IPS DF 6.9 (cell line): ENCODE results near the gene CRIP1.

Experiments used
- DNase-seq: peaks from one replicate; pipeline ENCODE4 v3.0.0-alpha.2; 2013; ENCODE audit warnings: low read depth, low spot score
- H3K27ac ChIP-seq: one replicate; pipeline ENCODE4 v1.5.1; 2013; ENCODE audit warnings: low read length, control low read depth
- H3K27me3 ChIP-seq: 2 replicates; pipeline ENCODE4 v1.6.1; 2013; ENCODE audit warnings: mild to moderate bottlenecking, low read length; ENCODE audit not compliant: control insufficient read depth, insufficient read depth
- H3K36me3 ChIP-seq: 2 replicates; pipeline ENCODE4 v1.6.1; 2013; ENCODE audit warnings: low read length; ENCODE audit not compliant: control insufficient read depth, insufficient read depth
- H3K4me1 ChIP-seq: 2 replicates; pipeline ENCODE4 v1.6.1; 2013; ENCODE audit warnings: low read length; ENCODE audit not compliant: control insufficient read depth, insufficient read depth
- H3K4me3 ChIP-seq: 2 replicates; pipeline ENCODE4 v1.5.1; 2013; ENCODE audit warnings: mild to moderate bottlenecking, low read length
- H3K9me3 ChIP-seq: 2 replicates; pipeline ENCODE4 v1.6.1; 2013; ENCODE audit warnings: low read length, inconsistent platforms; ENCODE audit not compliant: control insufficient read depth, insufficient read depth
- WGBS: extraction: QIAGEN DNeasy Blood & Tissue Kit; methylation state at CpG from one replicate; pipeline ENCODE4 v1.1.7; 2013; ENCODE audit warnings: mixed read lengths, missing lambda C conversion rate; ENCODE audit not compliant: insufficient read length, insufficient coverage; 5-methylcytosine and 5-hydroxymethylcytosine counted together

CRIP1 gene

GRCh38 chr14:105531088-105531893 is 44.6 kb downstream of the CRIP1 start:
- H3K4me3 ChIP-seq: no peak overlapping the region
- no peak for DNase-seq
- peaks cover 16% of the 10 kb centered on the region for H3K9me3 ChIP-seq
- no peak overlapping the region for H3K27ac ChIP-seq
- no peaks in the 10 kb centered on the region; the same call in 1 of the 2 replicates for H3K4me1 ChIP-seq
- no CpG with 5 or more reads among the region's 30 CpGs for WGBS
- no peaks in the 10 kb centered on the region; the same call in 1 of the 2 replicates for H3K36me3 ChIP-seq
- no peaks in the 10 kb centered on the region for H3K27me3 ChIP-seq

GRCh38 chr14:105531894-105532623 is 45.4 kb downstream of the CRIP1 start:
- Histone ChIP-seq H3K36me3 (no peaks in the 10 kb centered on the region; the same call in 1 of the 2 replicates), H3K27me3 (no peaks in the 10 kb centered on the region), H3K9me3 (peaks cover 19% of the 10 kb centered on the region), H3K4me3 (no peak overlapping the region), H3K27ac (no peak overlapping the region), H3K4me1 (no peaks in the 10 kb centered on the region; the same call in 1 of the 2 replicates)
- no peak for DNase-seq
- WGBS: no CpG with 5 or more reads among the region's 19 CpGs

GRCh38 chr14:105532735-105533141 is 46.1 kb downstream of the CRIP1 start:
- H3K27me3 ChIP-seq: no peaks in the 10 kb centered on the region
- DNase-seq: no peak
- H3K27ac ChIP-seq: no peak overlapping the region
- H3K9me3 ChIP-seq: peaks cover 19% of the 10 kb centered on the region
- no CpG with 5 or more reads among the region's 10 CpGs for WGBS
- no peak overlapping the region for H3K4me3 ChIP-seq
- no peaks in the 10 kb centered on the region; the same call in 1 of the 2 replicates for H3K36me3 ChIP-seq
- no peaks in the 10 kb centered on the region; the same call in 1 of the 2 replicates for H3K4me1 ChIP-seq

- DNase-seq: no peak
- Histone ChIP-seq H3K4me3 (no peak overlapping the region), H3K9me3 (peaks cover 19% of the 10 kb centered on the region), H3K27ac (no peak overlapping the region), H3K36me3 (no peaks in the 10 kb centered on the region; the same call in 1 of the 2 replicates), H3K27me3 (no peaks in the 10 kb centered on the region), H3K4me1 (no peaks in the 10 kb centered on the region; the same call in 1 of the 2 replicates)
- WGBS: no CpG with 5 or more reads among the region's 9 CpGs
Measured at GRCh38 chr14:105533391-105533790, 46.7 kb downstream of the CRIP1 start.

GRCh38 chr14:105533811-105534498 is 47.3 kb downstream of the CRIP1 start:
- Histone ChIP-seq H3K4me1 (no peaks in the 10 kb centered on the region; the same call in 1 of the 2 replicates), H3K36me3 (no peaks in the 10 kb centered on the region; the same call in 1 of the 2 replicates), H3K27ac (no peak overlapping the region), H3K27me3 (no peaks in the 10 kb centered on the region), H3K4me3 (no peak overlapping the region), H3K9me3 (peaks cover 19% of the 10 kb centered on the region)
- DNase-seq: no peak
- WGBS: 100% methylated on average over 2 of the region's 21 CpGs

- Histone ChIP-seq H3K27ac (no peak overlapping the region), H3K4me1 (no peaks in the 10 kb centered on the region), H3K36me3 (no peaks in the 10 kb centered on the region; the same call in 1 of the 2 replicates), H3K9me3 (peaks cover 16% of the 10 kb centered on the region), H3K27me3 (no peaks in the 10 kb centered on the region), H3K4me3 (no peak overlapping the region)
- no CpG with 5 or more reads among the region's 13 CpGs for WGBS
- DNase-seq: no peak
Measured at GRCh38 chr14:105534586-105534985, 47.9 kb downstream of the CRIP1 start.

GRCh38 chr14:105536051-105536450 is 49.4 kb downstream of the CRIP1 start:
- H3K9me3 ChIP-seq: peaks cover 16% of the 10 kb centered on the region
- no peak for DNase-seq
- H3K4me3 ChIP-seq: no peak overlapping the region
- no peaks in the 10 kb centered on the region; the same call in 1 of the 2 replicates for H3K36me3 ChIP-seq
- WGBS: no CpG with 5 or more reads among the region's 7 CpGs
- H3K4me1 ChIP-seq: no peaks in the 10 kb centered on the region
- no peaks in the 10 kb centered on the region for H3K27me3 ChIP-seq
- no peak overlapping the region for H3K27ac ChIP-seq

- H3K4me1 ChIP-seq: no peaks in the 10 kb centered on the region
- no peak overlapping the region for H3K4me3 ChIP-seq
- no peaks in the 10 kb centered on the region; the same call in 1 of the 2 replicates for H3K36me3 ChIP-seq
- no peak for DNase-seq
- H3K27me3 ChIP-seq: no peaks in the 10 kb centered on the region
- H3K27ac ChIP-seq: no peak overlapping the region
- 100% methylated on average over 4 of the region's 34 CpGs for WGBS
- peaks cover 20% of the 10 kb centered on the region for H3K9me3 ChIP-seq
Measured at GRCh38 chr14:105536691-105537579, 50.2 kb downstream of the CRIP1 start.

GRCh38 chr14:105537580-105538474 is 51.1 kb downstream of the CRIP1 start:
- DNase-seq: peak; percentile 7
- whole genome bisulfite sequencing: no CpG with 5 or more reads among the region's 30 CpGs

More at GRCh38 chr14:105537580-105538474, 51.1 kb downstream of the CRIP1 start:
- Histone ChIP-seq H3K36me3 (no peaks in the 10 kb centered on the region; the same call in 1 of the 2 replicates), H3K4me1 (no peaks in the 10 kb centered on the region), H3K27ac (no peak overlapping the region), H3K9me3 (peaks cover 20% of the 10 kb centered on the region), H3K27me3 (no peaks in the 10 kb centered on the region), H3K4me3 (no peak overlapping the region)
